Activated B cell treated with CpG ODN at 0.5 μM for 24 hours (primary cell): ENCODE data around the gene NPAS2. TPM values are rescaled to one million over a fixed set of nuclear protein-coding genes. Genes with fewer than 3 reads are reported as not detected.

Experiments
- ATAC-seq: fragments of 200-7000 bp; cut with Tn5 transposase; one replicate; pipeline ENCODE4 v1.10.0; 2021; ENCODE audit warnings: low read depth, mild to moderate bottlenecking, moderate library complexity
- CTCF ChIA-PET: fragments of 350-600 bp; sonication (Branson Sonifier 250); formaldehyde crosslinking; loops from one replicate; lab custom pipeline; 2021; ENCODE audit warnings: antibody characterized with exemption; lab: Charles Lee
- POLR2A ChIA-PET: fragments of 350-600 bp; sonication (Branson Sonifier 250); formaldehyde crosslinking; loops from one replicate; lab custom pipeline; 2021; ENCODE audit warnings: antibody characterized with exemption; lab: Charles Lee
- DNase-seq: peaks from one replicate; pipeline ENCODE4 v3.0.0; 2022
- H3K27ac Mint-ChIP-seq: one replicate; pipeline ENCODE4 v1.8.0; 2020; ENCODE audit warnings: mixed read lengths
- H3K27me3 Mint-ChIP-seq: one replicate; pipeline ENCODE4 v1.8.0; 2021; ENCODE audit warnings: mixed read lengths
- H3K36me3 Mint-ChIP-seq: one replicate; pipeline ENCODE4 v1.8.0; 2021; ENCODE audit warnings: low read depth, mixed read lengths
- H3K4me1 Mint-ChIP-seq: one replicate; pipeline ENCODE4 v1.8.0; 2021; ENCODE audit warnings: mixed read lengths
- H3K4me3 Mint-ChIP-seq: one replicate; pipeline ENCODE4 v1.8.0; 2020; ENCODE audit warnings: mild to moderate bottlenecking, mixed read lengths
- H3K9me3 Mint-ChIP-seq: one replicate; pipeline ENCODE4 v1.8.0; 2020; ENCODE audit warnings: mixed read lengths
- CTCF ChIP-seq: fragments of 200-600 bp; IDR thresholded peaks from one replicate; pipeline ENCODE4 v1.8.0; 2022; ENCODE audit warnings: antibody characterized with exemption, mild to moderate bottlenecking
- intact Hi-C: fragments of 100-400 bp; cut with micrococcal nuclease; formaldehyde crosslinking; loops from one replicate; pipeline ENCODE4 v1.15.1; 2024
- total RNA-seq: library from RNA; stranded (reverse); gene quantifications from 2 replicates; pipeline ENCODE4 v1.2.3, GENCODE V29; 2022

The NPAS2 gene
- total RNA-seq, 1 donor from 2014 or later = not detected

- H3K9me3 Mint-ChIP-seq = no peaks in the 10 kb centered on the region
- no peak overlapping the region for H3K4me3 Mint-ChIP-seq
- ATAC-seq = no peak
- no peaks in the 10 kb centered on the region for H3K4me1 Mint-ChIP-seq
- CTCF ChIA-PET = no interaction called here
- POLR2A ChIA-PET = no interaction called here
- no peak overlapping the region for H3K27ac Mint-ChIP-seq
- peaks cover 16% of the 10 kb centered on the region for H3K27me3 Mint-ChIP-seq
- H3K36me3 Mint-ChIP-seq = no peaks in the 10 kb centered on the region
- no peak for DNase-seq
- intact Hi-C loops = no loop called here
- TF ChIP-seq CTCF = no peak
Measured at GRCh38 chr2:100796499-100797100, 23.3 kb upstream of the NPAS2 start.

- Mint-ChIP-seq H3K27ac (no peak overlapping the region), H3K27me3 (peaks cover 18% of the 10 kb centered on the region), H3K9me3 (no peaks in the 10 kb centered on the region), H3K4me3 (no peak overlapping the region), H3K4me1 (no peaks in the 10 kb centered on the region), H3K36me3 (no peaks in the 10 kb centered on the region)
- CTCF ChIA-PET = no interaction called here
- DNase-seq (no peak), ATAC-seq (no peak)
- POLR2A ChIA-PET = no interaction called here
- TF ChIP-seq CTCF = no peak
- intact Hi-C loops = no loop called here
Measured at GRCh38 chr2:100799686-100800085, 20.3 kb upstream of the NPAS2 start.

GRCh38 chr2:100800915-100801314 is 19.0 kb upstream of the NPAS2 start:
- CTCF ChIA-PET = no interaction called here
- no peak for DNase-seq
- Mint-ChIP-seq H3K4me3 (no peak overlapping the region), H3K4me1 (no peaks in the 10 kb centered on the region), H3K27ac (no peak overlapping the region), H3K36me3 (no peaks in the 10 kb centered on the region), H3K27me3 (peaks cover 14% of the 10 kb centered on the region), H3K9me3 (no peaks in the 10 kb centered on the region)
- intact Hi-C loops = no loop called here
- POLR2A ChIA-PET = no interaction called here
- TF ChIP-seq CTCF = no peak
- ATAC-seq = no peak

- Mint-ChIP-seq H3K27ac (no peak overlapping the region), H3K36me3 (no peaks in the 10 kb centered on the region), H3K4me1 (no peaks in the 10 kb centered on the region), H3K4me3 (no peak overlapping the region), H3K9me3 (no peaks in the 10 kb centered on the region), H3K27me3 (peaks cover 14% of the 10 kb centered on the region)
- TF ChIP-seq CTCF = no peak
- ChIA-PET CTCF (no interaction called here), POLR2A (no interaction called here)
- DNase-seq (no peak), ATAC-seq (no peak)
- intact Hi-C loops = no loop called here
Measured at GRCh38 chr2:100801402-100801801, 18.5 kb upstream of the NPAS2 start.

- no peaks in the 10 kb centered on the region for H3K4me1 Mint-ChIP-seq
- ATAC-seq = no peak
- ChIA-PET POLR2A (no interaction called here), CTCF (no interaction called here)
- no peak overlapping the region for H3K4me3 Mint-ChIP-seq
- H3K27ac Mint-ChIP-seq = no peak overlapping the region
- DNase-seq = no peak
- H3K36me3 Mint-ChIP-seq = no peaks in the 10 kb centered on the region
- TF ChIP-seq CTCF = no peak
- peaks cover 10% of the 10 kb centered on the region for H3K27me3 Mint-ChIP-seq
- intact Hi-C loops = no loop called here
- no peaks in the 10 kb centered on the region for H3K9me3 Mint-ChIP-seq
Measured at GRCh38 chr2:100802066-100802465, 17.9 kb upstream of the NPAS2 start.
